Measurements from ENCODE around the gene PYHIN1. TPM values are rescaled to one million over a fixed set of nuclear protein-coding genes. Genes with fewer than 3 reads are reported as not detected.
A peak's percentile ranks its signal among the peaks of the same experiment; 100 is the strongest.

PYHIN1 gene
- total RNA-seq, 1 donor from 2014 or later = not detected

DNA sequence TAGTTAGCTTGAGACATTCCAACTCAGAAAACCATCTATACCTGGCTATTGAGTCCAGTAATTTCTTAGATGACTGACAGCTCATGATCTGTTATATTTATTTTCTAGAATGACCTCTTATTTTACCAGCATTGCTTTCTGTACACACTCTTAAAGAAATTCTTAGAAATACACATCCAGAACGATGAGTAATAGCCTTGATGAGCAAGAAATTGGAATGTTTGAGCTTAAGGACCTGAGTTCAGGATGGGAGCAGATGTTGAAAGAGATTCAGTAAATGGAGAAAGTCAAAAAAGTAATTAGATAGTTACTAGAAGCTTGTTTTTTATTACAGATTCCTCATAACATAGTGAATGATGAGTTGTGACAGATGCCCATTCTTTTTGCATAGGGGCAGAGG, 11.7 kb downstream of the PYHIN1 start:
- Histone ChIP-seq H3K36me3 (ENCODE audit: control insufficient read depth, insufficient read depth, low read length) (no peaks in the 10 kb centered on the region), H3K4me3 (ENCODE audit: low read depth, low read length) (no peak overlapping the region), H3K27me3 (ENCODE audit: control insufficient read depth, insufficient read depth, low read length) (no peaks in the 10 kb centered on the region)
- TF ChIP-seq, protein P1, sequence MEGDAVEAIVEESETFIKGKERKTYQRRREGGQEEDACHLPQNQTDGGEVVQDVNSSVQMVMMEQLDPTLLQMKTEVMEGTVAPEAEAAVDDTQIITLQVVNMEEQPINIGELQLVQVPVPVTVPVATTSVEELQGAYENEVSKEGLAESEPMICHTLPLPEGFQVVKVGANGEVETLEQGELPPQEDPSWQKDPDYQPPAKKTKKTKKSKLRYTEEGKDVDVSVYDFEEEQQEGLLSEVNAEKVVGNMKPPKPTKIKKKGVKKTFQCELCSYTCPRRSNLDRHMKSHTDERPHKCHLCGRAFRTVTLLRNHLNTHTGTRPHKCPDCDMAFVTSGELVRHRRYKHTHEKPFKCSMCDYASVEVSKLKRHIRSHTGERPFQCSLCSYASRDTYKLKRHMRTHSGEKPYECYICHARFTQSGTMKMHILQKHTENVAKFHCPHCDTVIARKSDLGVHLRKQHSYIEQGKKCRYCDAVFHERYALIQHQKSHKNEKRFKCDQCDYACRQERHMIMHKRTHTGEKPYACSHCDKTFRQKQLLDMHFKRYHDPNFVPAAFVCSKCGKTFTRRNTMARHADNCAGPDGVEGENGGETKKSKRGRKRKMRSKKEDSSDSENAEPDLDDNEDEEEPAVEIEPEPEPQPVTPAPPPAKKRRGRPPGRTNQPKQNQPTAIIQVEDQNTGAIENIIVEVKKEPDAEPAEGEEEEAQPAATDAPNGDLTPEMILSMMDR (IDR thresholded peaks at IDR 0.05; ENCODE audit: insufficient read depth, low read length, severe bottlenecking) = no peak
- DNase-seq (ENCODE audit: low read depth) (peak; percentile 71), FAIRE-seq (no peak)

- DNase-seq (ENCODE audit: low read depth) = no peak
- no peaks in the 10 kb centered on the region for H3K27me3 ChIP-seq (ENCODE audit: control insufficient read depth, insufficient read depth, low read length)
- FAIRE-seq = no peak
- no peaks in the 10 kb centered on the region for H3K36me3 ChIP-seq (ENCODE audit: control insufficient read depth, insufficient read depth, low read length)
- TF ChIP-seq, protein P1 (IDR thresholded peaks at IDR 0.05; ENCODE audit: insufficient read depth, low read length, severe bottlenecking) = no peak
- H3K4me3 ChIP-seq (ENCODE audit: low read depth, low read length) = no peak overlapping the region
Measured at GRCh38 chr1:158945061-158945460, 13.7 kb downstream of the PYHIN1 start.

- no peak for DNase-seq (ENCODE audit: low read depth)
- no peaks in the 10 kb centered on the region for H3K27me3 ChIP-seq (ENCODE audit: control insufficient read depth, insufficient read depth, low read length)
- FAIRE-seq = no peak
- H3K36me3 ChIP-seq (ENCODE audit: control insufficient read depth, insufficient read depth, low read length) = no peaks in the 10 kb centered on the region
- H3K4me3 ChIP-seq (ENCODE audit: low read depth, low read length) = no peak overlapping the region
- TF ChIP-seq, protein P1 (IDR thresholded peaks at IDR 0.05; ENCODE audit: insufficient read depth, low read length, severe bottlenecking) = no peak
Measured at GRCh38 chr1:158946785-158947184, 15.4 kb downstream of the PYHIN1 start.

GRCh38 chr1:158951956-158952355, 20.6 kb downstream of the PYHIN1 start:
- H3K36me3 ChIP-seq (ENCODE audit: control insufficient read depth, insufficient read depth, low read length) = no peaks in the 10 kb centered on the region
- H3K4me3 ChIP-seq (ENCODE audit: low read depth, low read length) = no peak overlapping the region
- FAIRE-seq = no peak
- H3K27me3 ChIP-seq (ENCODE audit: control insufficient read depth, insufficient read depth, low read length) = no peaks in the 10 kb centered on the region
- DNase-seq (ENCODE audit: low read depth) = no peak
- TF ChIP-seq, protein P1 (IDR thresholded peaks at IDR 0.05; ENCODE audit: insufficient read depth, low read length, severe bottlenecking) = no peak

DNA sequence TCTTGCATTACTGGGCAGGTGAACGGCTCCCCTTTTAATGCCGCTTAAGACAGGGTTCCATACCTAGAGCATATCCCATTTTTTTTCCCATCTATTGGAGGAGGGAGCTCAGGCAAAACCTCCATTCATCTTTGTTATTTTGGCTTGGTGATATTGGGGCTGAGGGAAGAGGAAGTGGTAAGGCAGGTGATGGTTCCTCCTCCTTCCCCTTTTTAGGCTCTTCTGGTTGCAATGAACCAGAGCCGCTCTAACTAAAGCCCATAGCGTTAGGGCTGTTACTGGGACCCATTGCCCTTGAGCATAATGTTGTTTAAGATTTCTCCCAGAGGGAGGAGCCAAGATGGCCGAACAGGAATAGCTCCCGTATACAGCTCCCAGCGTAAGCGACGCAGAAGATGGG, 21.1 kb downstream of the PYHIN1 start:
- H3K4me3 ChIP-seq (ENCODE audit: low read depth, low read length) = no peak overlapping the region
- DNase-seq (ENCODE audit: low read depth) (no peak), FAIRE-seq (no peak)
- no peaks in the 10 kb centered on the region for H3K36me3 ChIP-seq (ENCODE audit: control insufficient read depth, insufficient read depth, low read length)
- TF ChIP-seq, protein P1 (IDR thresholded peaks at IDR 0.05; ENCODE audit: insufficient read depth, low read length, severe bottlenecking) = no peak
- no peaks in the 10 kb centered on the region for H3K27me3 ChIP-seq (ENCODE audit: control insufficient read depth, insufficient read depth, low read length)

DNA sequence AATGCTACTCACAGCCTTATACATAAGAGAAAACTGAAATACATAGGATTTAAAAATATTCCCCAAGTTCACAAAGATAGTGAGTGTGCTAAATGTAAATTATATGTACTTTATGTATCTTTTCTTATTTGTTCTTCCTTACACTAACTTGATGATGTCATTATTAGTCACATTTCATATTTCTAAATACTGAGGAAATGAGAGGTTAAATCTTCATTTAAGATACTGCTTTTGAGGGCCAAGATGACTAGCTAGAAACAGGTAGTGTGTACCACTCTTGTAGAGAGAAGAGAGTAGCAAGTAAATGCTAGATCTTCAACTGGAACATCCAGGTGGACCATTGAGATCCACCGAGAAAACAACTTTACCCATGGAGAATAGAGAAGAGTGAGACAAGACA, 29.8 kb downstream of the PYHIN1 start:
- DNase-seq (ENCODE audit: low read depth) (peak; percentile 78), FAIRE-seq (no peak)
- TF ChIP-seq, protein P1 (IDR thresholded peaks at IDR 0.05; ENCODE audit: insufficient read depth, low read length, severe bottlenecking) = no peak
- H3K27me3 ChIP-seq (ENCODE audit: control insufficient read depth, insufficient read depth, low read length) = no peaks in the 10 kb centered on the region
- H3K4me3 ChIP-seq (ENCODE audit: low read depth, low read length) = no peak overlapping the region
- no peaks in the 10 kb centered on the region for H3K36me3 ChIP-seq (ENCODE audit: control insufficient read depth, insufficient read depth, low read length)
